Neutrophil (primary cell): ENCODE results near the gene ARFIP1.

ENCODE experiments used
- H3K27ac ChIP-seq: fragments of 200-600 bp; sonication (generic); 2 replicates; pipeline ENCODE4 v1.5.1; 2016; ENCODE audit warnings: mild to moderate bottlenecking, moderate library complexity
- H3K27me3 ChIP-seq: fragments of 200-600 bp; sonication (generic); 2 replicates; pipeline ENCODE4 v1.6.0; 2016; ENCODE audit warnings: mild to moderate bottlenecking
- H3K36me3 ChIP-seq: fragments of 200-600 bp; sonication (generic); 2 replicates; pipeline ENCODE4 v1.5.1; 2017
- H3K4me1 ChIP-seq, 2 experiments: fragments of 200-600 bp in 1 of 2; sonication (generic) in 1 of 2; 1 replicate in 1 of 2; 2 replicates in 1 of 2; pipeline versions ENCODE4 v1.5.1 to v1.6.1; 2013 to 2016; ENCODE audit warnings: low read depth in 1 of 2, low read length in 1 of 2, mild to moderate bottlenecking in 1 of 2, moderate library complexity in 1 of 2; ENCODE audit not compliant: control insufficient read depth in 1 of 2, insufficient read depth in 1 of 2
- H3K4me3 ChIP-seq, 2 experiments: fragments of 200-600 bp in 1 of 2; sonication (generic) in 1 of 2; 1 replicate in 1 of 2; 2 replicates in 1 of 2; pipeline ENCODE4 v1.5.1; 2013 to 2016; ENCODE audit warnings: low read depth in 1 of 2, low read length in 1 of 2, mild to moderate bottlenecking in 1 of 2, moderate library complexity in 1 of 2
- H3K9me3 ChIP-seq: fragments of 200-600 bp; sonication (generic); 2 replicates; pipeline ENCODE4 v1.5.1; 2016
- TF ChIP-seq, protein P1 (sequence below): fragments of 200-600 bp; sonication (generic); IDR thresholded peaks from 2 replicates; pipeline ENCODE4 v1.5.1; 2016; ENCODE audit warnings: antibody characterized with exemption

The ARFIP1 gene

DNA sequence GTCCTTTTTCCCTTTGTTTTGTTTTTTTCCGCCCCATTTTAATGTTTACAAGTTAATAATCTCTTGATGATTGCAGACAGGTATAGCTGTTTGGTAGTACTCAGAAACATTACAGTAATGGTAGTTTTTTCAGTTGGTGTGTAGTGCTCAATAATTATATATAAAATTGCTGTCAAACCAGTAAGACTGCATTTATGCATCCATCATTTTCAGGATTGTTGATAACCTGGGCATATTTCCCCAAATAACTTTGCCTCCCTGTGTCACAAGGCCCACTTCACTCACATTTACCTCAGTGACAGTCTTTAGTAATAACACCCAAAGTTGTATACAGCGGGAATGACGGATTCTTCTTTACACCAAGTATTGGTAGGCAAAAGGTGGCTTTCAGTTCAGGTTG, 16.1 kb downstream of the ARFIP1 start:
- no peaks in the 10 kb centered on the region for H3K4me1 ChIP-seq
- H3K36me3 ChIP-seq, result no peaks in the 10 kb centered on the region

DNA sequence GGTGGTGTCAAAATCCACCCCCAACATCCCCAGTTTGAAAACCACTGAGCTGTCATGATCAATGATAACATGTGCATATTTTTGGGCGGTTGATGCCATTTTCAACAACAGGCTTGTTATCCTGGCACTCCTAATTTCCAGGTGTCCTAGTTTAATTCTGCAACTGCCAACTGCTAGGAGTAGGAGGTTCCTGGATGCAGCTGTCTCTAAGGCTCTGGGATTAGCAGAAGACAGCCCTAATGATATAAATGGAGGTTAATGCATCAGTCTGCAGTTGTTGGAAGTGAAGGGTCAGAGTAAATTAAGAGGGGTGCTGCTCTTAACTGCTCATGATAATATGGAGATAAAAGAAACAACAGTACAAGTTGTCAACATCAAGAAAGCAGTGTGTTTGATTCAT, 23.8 kb downstream of the ARFIP1 start:
- H3K9me3 ChIP-seq, result no peaks in the 10 kb centered on the region

More for the DNA sequence above, 16.1 kb downstream of the ARFIP1 start:
- Histone ChIP-seq H3K9me3 (no peaks in the 10 kb centered on the region), H3K4me3 (no peak overlapping the region), H3K27ac (no peak overlapping the region), H3K27me3 (no peaks in the 10 kb centered on the region)
- TF ChIP-seq, protein P1, sequence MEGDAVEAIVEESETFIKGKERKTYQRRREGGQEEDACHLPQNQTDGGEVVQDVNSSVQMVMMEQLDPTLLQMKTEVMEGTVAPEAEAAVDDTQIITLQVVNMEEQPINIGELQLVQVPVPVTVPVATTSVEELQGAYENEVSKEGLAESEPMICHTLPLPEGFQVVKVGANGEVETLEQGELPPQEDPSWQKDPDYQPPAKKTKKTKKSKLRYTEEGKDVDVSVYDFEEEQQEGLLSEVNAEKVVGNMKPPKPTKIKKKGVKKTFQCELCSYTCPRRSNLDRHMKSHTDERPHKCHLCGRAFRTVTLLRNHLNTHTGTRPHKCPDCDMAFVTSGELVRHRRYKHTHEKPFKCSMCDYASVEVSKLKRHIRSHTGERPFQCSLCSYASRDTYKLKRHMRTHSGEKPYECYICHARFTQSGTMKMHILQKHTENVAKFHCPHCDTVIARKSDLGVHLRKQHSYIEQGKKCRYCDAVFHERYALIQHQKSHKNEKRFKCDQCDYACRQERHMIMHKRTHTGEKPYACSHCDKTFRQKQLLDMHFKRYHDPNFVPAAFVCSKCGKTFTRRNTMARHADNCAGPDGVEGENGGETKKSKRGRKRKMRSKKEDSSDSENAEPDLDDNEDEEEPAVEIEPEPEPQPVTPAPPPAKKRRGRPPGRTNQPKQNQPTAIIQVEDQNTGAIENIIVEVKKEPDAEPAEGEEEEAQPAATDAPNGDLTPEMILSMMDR, result no peak

DNA sequence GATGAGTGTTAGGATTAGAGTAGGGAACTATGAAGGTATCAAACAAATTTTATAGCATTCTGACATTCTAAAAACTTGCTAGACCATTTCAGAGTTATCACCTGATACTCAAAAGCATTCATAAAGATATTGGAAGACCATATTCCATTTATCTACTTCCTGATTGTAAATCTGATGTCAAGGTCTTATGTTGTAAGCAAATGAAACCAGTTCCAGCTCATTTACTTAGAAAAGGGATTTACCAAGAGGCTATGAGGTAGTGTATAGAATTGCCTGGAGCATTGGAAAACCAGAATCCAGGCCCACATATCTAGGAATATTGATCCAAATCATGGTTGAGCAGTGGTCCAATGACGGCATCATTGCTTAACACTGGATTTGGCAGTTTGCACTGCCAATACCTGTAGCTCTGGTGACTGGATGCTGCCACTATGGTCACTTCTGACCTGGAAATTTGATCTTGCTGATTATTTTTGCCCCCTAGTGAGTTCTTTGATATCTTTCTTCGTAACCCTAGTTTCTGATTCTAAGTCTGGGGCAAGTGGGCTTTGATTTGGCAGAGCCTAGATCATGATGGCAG, 25.4 kb downstream of the ARFIP1 start:
- no peak overlapping the region for H3K27ac ChIP-seq
- H3K9me3 ChIP-seq, result no peaks in the 10 kb centered on the region
- H3K4me3 ChIP-seq, result no peak overlapping the region
- no peaks in the 10 kb centered on the region for H3K4me1 ChIP-seq
- no peaks in the 10 kb centered on the region for H3K27me3 ChIP-seq
- no peaks in the 10 kb centered on the region for H3K36me3 ChIP-seq
- TF ChIP-seq, protein P1, result no peak

More for the DNA sequence above, 23.8 kb downstream of the ARFIP1 start:
- H3K36me3 ChIP-seq, result no peaks in the 10 kb centered on the region
- H3K27me3 ChIP-seq, result no peaks in the 10 kb centered on the region
- H3K27ac ChIP-seq, result no peak overlapping the region
- H3K4me3 ChIP-seq, result no peak overlapping the region
- H3K4me1 ChIP-seq, result no peaks in the 10 kb centered on the region
- TF ChIP-seq, protein P1, result no peak

DNA sequence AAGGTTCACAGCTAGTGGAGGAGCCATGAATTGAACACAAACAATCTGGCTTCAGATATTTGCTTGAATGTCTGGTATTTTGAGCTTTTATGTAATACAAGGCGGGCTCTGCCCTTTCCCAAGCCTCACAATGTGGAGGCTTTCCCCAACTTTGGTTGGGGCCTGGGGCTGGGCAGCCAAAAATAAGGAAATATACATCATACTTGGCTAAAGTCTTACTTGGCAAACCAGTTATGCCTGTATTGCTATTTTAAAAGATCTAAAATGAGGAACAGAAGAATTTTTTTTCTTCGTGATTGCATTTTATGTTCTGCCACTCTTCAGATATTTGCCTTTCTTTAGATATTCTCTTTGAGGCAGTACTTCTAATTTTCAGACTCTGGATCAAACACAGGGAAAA, 26.1 kb downstream of the ARFIP1 start:
- H3K36me3 ChIP-seq, result no peaks in the 10 kb centered on the region
- H3K27ac ChIP-seq, result peak overlapping the region; percentile 28
- H3K4me1 ChIP-seq, result no peaks in the 10 kb centered on the region
- H3K4me3 ChIP-seq, result no peak overlapping the region
- H3K27me3 ChIP-seq, result no peaks in the 10 kb centered on the region
- TF ChIP-seq, protein P1, result no peak
- H3K9me3 ChIP-seq, result no peaks in the 10 kb centered on the region

DNA sequence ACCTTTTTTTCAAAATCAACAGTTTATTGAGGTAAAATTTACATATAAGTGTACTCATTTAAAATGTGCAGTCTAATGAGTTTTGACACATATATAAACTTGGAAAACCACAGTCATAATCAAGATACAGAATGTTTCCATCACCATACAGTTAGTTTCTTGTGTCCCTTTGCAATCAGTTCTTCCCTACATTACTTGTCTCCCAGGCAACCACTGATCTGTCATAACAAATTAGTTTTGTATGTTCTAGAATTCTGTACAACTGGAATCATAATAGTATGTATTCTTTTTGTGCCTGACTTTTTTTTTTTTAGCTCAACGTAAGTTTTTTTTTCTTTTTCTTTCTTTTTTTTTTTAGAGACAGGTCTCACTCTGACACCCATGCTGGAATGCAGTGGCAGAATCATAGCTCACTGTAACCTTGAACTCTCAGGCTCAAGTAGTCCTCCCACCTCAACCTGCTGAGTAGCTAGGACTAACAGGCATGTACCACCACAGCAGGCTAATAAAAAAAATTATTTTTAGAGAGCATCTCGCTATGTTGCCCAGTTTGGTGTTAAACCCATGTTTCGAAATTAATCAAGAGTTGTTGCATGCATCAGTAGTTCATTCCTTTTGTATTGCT, 26.9 kb downstream of the ARFIP1 start:
- TF ChIP-seq, protein P1, result no peak
- H3K9me3 ChIP-seq, result no peaks in the 10 kb centered on the region
- H3K27me3 ChIP-seq, result no peaks in the 10 kb centered on the region
- H3K27ac ChIP-seq, result peak overlapping the region; percentile 28
- no peaks in the 10 kb centered on the region for H3K4me1 ChIP-seq
- H3K4me3 ChIP-seq, result no peak overlapping the region
- no peaks in the 10 kb centered on the region for H3K36me3 ChIP-seq
